HG03060 (cell line): ENCODE results near the gene RPGRIP1L.
"Not testable (repeated sequence)": the region's sequence is repeated elsewhere in the genome, so short reads cannot be mapped to it uniquely, and the experiment has no call there.

Experiments used
- ATAC-seq: cut with Tn5 transposase; IDR thresholded peaks from one replicate; pipeline ENCODE4 v1.9.1; 2021; ENCODE audit warnings: low read depth, moderate number of reproducible peaks; ENCODE audit not compliant: unreplicated experiment

RPGRIP1L gene

GRCh38 chr16:53713403-53714204 is 9.9 kb upstream of the RPGRIP1L start:
- ATAC-seq = no peak

- ATAC-seq = no peak
These were observed 8.4 kb upstream of the RPGRIP1L start for GRCh38 chr16:53712065-53712464.

GRCh38 chr16:53711390-53711789 is 7.7 kb upstream of the RPGRIP1L start:
- ATAC-seq = no peak

GRCh38 chr16:53708490-53708889 is 4.8 kb upstream of the RPGRIP1L start:
- ATAC-seq = no peak

GRCh38 chr16:53707671-53708070 is 4.0 kb upstream of the RPGRIP1L start:
- no peak for ATAC-seq

GRCh38 chr16:53704445-53704813 is 770 bp upstream of the RPGRIP1L start:
- ATAC-seq = no peak

GRCh38 chr16:53698271-53698670 is 5.4 kb downstream of the RPGRIP1L start:
- not testable (repeated sequence) for ATAC-seq

- no peak for ATAC-seq
These were observed 8.6 kb downstream of the RPGRIP1L start for GRCh38 chr16:53695070-53695469.

- ATAC-seq = no peak
These were observed 10.3 kb downstream of the RPGRIP1L start for GRCh38 chr16:53693320-53693719.

- no peak for ATAC-seq
These were observed 11.5 kb downstream of the RPGRIP1L start for GRCh38 chr16:53692146-53692545.

- no peak for ATAC-seq
These were observed 12.9 kb downstream of the RPGRIP1L start for GRCh38 chr16:53690771-53691170.

GRCh38 chr16:53689636-53690035 is 14.0 kb downstream of the RPGRIP1L start:
- ATAC-seq = no peak

- no peak for ATAC-seq
These were observed 16.9 kb downstream of the RPGRIP1L start for GRCh38 chr16:53686710-53687109.

GRCh38 chr16:53685334-53685733 is 18.3 kb downstream of the RPGRIP1L start:
- not testable (repeated sequence) for ATAC-seq

GRCh38 chr16:53681354-53681753 is 22.3 kb downstream of the RPGRIP1L start:
- no peak for ATAC-seq

GRCh38 chr16:53680756-53681155 is 22.9 kb downstream of the RPGRIP1L start:
- ATAC-seq = no peak

- ATAC-seq = no peak
These were observed 24.8 kb downstream of the RPGRIP1L start for GRCh38 chr16:53678756-53679343.

GRCh38 chr16:53678155-53678554 is 25.5 kb downstream of the RPGRIP1L start:
- no peak for ATAC-seq

GRCh38 chr16:53673189-53673588 is 30.5 kb downstream of the RPGRIP1L start:
- ATAC-seq = no peak

GRCh38 chr16:53672461-53672860 is 31.2 kb downstream of the RPGRIP1L start:
- no peak for ATAC-seq

GRCh38 chr16:53668869-53669268 is 34.8 kb downstream of the RPGRIP1L start:
- ATAC-seq = no peak

- ATAC-seq = no peak
These were observed 36.8 kb downstream of the RPGRIP1L start for GRCh38 chr16:53666786-53667415.
